HEK293T (cell line): ENCODE measurements around the gene CRYZL1.

ENCODE experiments used
- CTCF ChIA-PET: fragments of 350-600 bp; formaldehyde crosslinking; extraction: SDS; loops from one replicate; lab custom pipeline; 2021; ENCODE audit warnings: antibody characterized with exemption, inconsistent platforms; lab: Yijun Ruan, JAX
- POLR2A ChIA-PET: fragments of 350-600 bp; formaldehyde crosslinking; extraction: SDS; loops from one replicate; lab custom pipeline; 2020; ENCODE audit warnings: antibody characterized with exemption, inconsistent platforms; lab: Yijun Ruan, JAX
- DNase-seq: peaks from one replicate; pipeline ENCODE4 v3.0.0; 2012; ENCODE audit warnings: mixed read lengths; ENCODE audit errors: extremely low spot score
- ARNT ChIP-seq: fragments of 450-650 bp; IDR thresholded peaks from 2 replicates; pipeline ENCODE4 v1.6.1; 2017; ENCODE audit warnings: mild to moderate bottlenecking
- BHLHE40 ChIP-seq: fragments of 450-650 bp; IDR thresholded peaks from 2 replicates; pipeline ENCODE4 v1.6.1; 2016; ENCODE audit warnings: mild to moderate bottlenecking, moderate library complexity, borderline replicate concordance
- CTBP1 ChIP-seq: fragments of 450-650 bp; IDR thresholded peaks from 2 replicates; pipeline ENCODE4 v1.6.1; 2016; ENCODE audit warnings: borderline replicate concordance
- ELF4 ChIP-seq: fragments of 450-650 bp; IDR thresholded peaks from 2 replicates; pipeline ENCODE4 v1.6.1; 2017; ENCODE audit warnings: antibody characterized with exemption
- FOXA1 ChIP-seq: fragments of 450-650 bp; IDR thresholded peaks from 2 replicates; pipeline ENCODE4 v1.6.1; 2016; ENCODE audit warnings: mild to moderate bottlenecking
- FOXK2 ChIP-seq: fragments of 450-650 bp; IDR thresholded peaks from 2 replicates; pipeline ENCODE4 v1.6.1; 2016; ENCODE audit warnings: mild to moderate bottlenecking
- FOXM1 ChIP-seq: fragments of 450-650 bp; IDR thresholded peaks from 2 replicates; pipeline ENCODE4 v1.6.1; 2017; ENCODE audit warnings: mild to moderate bottlenecking, borderline replicate concordance
- HDGF ChIP-seq: fragments of 450-650 bp; IDR thresholded peaks from 2 replicates; pipeline ENCODE4 v1.6.1; 2017; ENCODE audit warnings: antibody characterized with exemption, borderline replicate concordance
- L3MBTL2 ChIP-seq: fragments of 450-650 bp; conservative IDR thresholded peaks from 2 replicates; pipeline ENCODE4 v1.6.1; 2016; ENCODE audit warnings: mild to moderate bottlenecking
- LEF1 ChIP-seq: fragments of 450-650 bp; IDR thresholded peaks from 2 replicates; pipeline ENCODE4 v1.6.1; 2017; ENCODE audit warnings: mild to moderate bottlenecking, borderline replicate concordance
- NFRKB ChIP-seq: fragments of 450-650 bp; IDR thresholded peaks from 2 replicates; pipeline ENCODE4 v1.6.1; 2016; ENCODE audit warnings: mild to moderate bottlenecking, moderate library complexity
- PKNOX1 ChIP-seq: fragments of 450-650 bp; IDR thresholded peaks from 2 replicates; pipeline ENCODE4 v1.6.1; 2016
- SP1 ChIP-seq: fragments of 450-650 bp; IDR thresholded peaks from 2 replicates; pipeline ENCODE4 v1.6.1; 2017
- SUZ12 ChIP-seq: fragments of 450-650 bp; IDR thresholded peaks from 2 replicates; pipeline ENCODE4 v1.6.1; 2016; ENCODE audit warnings: mild to moderate bottlenecking
- TARDBP ChIP-seq: fragments of 450-650 bp; IDR thresholded peaks from 2 replicates; pipeline ENCODE4 v1.6.1; 2016
- ZNF384 ChIP-seq: fragments of 450-650 bp; IDR thresholded peaks from 2 replicates; pipeline ENCODE4 v1.6.1; 2016

The CRYZL1 gene

DNA sequence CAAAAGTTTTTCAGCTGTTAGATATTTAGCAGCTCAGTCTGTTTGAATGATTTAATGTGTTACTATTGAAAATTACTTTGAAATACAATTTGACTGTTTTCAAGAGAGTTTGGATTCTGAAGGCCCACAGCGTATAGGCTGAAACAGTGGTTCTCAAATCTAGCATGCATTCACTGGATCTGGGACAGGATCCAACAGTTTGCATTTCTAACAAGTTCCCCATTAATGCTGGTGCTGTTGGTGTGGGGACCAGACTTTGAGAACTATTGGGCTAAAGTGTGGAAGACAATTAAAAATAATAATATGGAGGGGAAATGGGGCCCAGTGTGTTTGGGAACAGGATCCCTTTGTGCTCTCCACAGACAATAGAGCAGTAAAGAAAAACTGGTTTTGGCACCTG, 32.7 kb upstream of the CRYZL1 start:
- no peak for DNase-seq
- no peak for TF ChIP-seq SP1
- TF ChIP-seq SUZ12 = no peak
- TF ChIP-seq NFRKB = no peak
- POLR2A ChIA-PET = no interaction called here
- CTCF ChIA-PET = no interaction called here

DNA sequence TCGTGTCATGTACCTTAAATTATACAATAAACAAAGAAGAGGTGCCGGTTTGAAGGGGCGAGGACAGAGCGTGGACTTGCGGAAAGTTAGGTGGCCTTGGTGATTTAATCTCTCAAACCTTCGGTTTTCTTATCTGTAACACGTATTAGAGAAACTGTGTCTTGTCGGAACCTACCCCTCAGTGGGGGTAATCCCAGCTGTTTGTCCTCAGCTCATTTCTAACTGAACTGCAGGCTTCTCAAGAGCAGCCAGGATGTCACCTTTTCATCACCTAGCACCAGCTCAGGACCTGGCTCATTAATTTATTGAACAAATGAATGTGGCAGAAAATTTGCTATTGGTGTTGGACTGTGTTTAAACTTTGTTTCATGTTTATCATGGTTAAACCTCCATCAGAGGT, 31.9 kb upstream of the CRYZL1 start:
- DNase-seq = no peak
- ChIA-PET POLR2A (interaction anchor here (1.0 kb wide), 1 partner anchor 10 kb away, joined by 3 read pairs; no protein-coding TSS in a partner anchor), CTCF (no interaction called here)
- TF ChIP-seq ZNF384 (no peak), FOXA1 (no peak), L3MBTL2 (no peak), HDGF (no peak), NFRKB (no peak), SP1 (no peak)

DNA sequence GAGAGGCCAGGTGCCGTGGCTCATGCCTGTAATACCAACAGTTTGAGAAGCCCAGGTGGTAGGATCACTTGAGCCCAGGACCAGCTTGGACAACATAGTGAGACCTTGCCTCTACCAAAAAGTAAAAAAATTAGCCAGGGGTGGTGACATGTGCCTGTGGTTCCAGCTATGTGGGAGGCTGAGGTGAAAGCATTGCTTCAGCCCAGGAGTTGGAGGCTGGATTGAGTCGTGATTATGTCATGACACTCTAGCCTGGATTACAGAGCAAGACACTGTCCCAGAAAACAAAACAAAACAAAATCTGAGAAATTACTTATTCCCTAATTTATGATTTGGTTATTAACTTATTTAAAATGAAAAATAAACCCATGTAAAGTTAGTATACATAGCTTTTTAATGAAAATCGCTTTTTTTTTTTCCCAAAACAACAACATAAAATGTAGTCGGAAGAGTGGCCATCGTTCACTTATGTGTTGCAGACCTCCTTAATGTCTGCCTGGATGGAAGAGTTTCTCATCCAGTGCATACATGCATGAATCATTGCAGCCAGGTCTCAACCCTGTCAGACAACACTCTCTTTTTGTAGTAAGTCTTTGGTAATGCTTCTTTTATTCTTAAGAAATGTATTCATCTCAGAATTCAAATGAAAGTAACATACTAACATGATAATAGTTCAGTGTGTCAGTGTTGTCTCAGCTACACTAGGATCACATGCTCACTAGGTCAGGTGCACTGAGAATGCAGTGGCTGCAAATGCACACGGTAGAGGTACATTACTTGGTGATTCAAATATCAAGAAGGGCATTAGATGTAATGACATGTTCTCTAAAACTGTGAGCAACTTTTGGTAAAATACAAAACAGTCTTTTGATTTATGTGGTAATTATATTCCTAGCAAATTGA, 28.8 kb upstream of the CRYZL1 start:
- POLR2A ChIA-PET = no interaction called here
- no peak for TF ChIP-seq TARDBP
- CTCF ChIA-PET = no interaction called here
- DNase-seq = no peak

DNA sequence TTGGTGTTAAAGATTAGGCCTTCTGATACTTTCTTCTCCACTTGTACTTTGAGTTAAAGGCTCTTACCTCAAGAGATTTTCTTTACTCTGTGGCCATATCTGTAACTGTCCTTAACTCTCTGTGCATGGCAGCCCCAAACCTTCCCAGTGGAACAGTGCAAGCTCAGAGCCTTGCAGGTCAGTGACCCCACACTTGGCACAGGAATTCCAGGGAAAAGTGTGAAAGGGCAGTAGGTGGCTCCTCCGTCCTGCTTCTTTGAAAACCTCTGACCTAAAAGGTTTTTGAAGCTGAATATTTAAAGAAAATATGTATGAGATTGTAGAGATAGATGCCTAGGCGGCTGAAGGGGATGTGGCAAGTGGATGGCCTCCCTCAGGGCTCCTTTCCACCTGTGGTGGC, 27.1 kb upstream of the CRYZL1 start:
- ChIA-PET POLR2A (no interaction called here), CTCF (no interaction called here)
- DNase-seq = no peak
- TF ChIP-seq FOXM1 (no peak), SUZ12 (no peak), ZNF384 (no peak), ELF4 (no peak), BHLHE40 (no peak), FOXA1 (no peak), TARDBP (no peak), HDGF (no peak), ARNT (no peak), LEF1 (no peak), FOXK2 (no peak), CTBP1 (no peak)

DNA sequence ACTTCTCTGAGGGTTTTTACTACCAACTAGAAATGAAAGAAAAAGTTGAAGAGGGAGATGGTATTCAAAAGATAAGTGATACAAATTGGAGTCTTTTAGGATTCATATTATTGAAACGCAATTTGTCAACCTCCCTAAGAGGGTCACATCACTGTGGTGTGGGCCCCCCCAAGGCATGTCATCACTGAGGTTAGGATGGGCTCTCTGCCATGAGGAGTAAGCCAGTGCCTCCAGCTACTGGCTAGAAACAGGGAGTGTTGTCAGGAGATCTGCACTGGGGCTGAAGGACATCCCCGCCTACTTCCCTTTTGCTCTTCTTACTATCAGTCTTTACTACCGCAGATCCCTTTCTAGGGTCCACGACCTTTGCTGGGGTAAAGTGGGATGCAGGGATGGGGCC, 26.6 kb upstream of the CRYZL1 start:
- DNase-seq = no peak
- TF ChIP-seq TARDBP = no peak
- no peak for TF ChIP-seq BHLHE40
- no peak for TF ChIP-seq ZNF384
- no peak for TF ChIP-seq FOXK2
- no peak for TF ChIP-seq SUZ12
- no peak for TF ChIP-seq ARNT
- no peak for TF ChIP-seq SP1
- no peak for TF ChIP-seq FOXA1
- no peak for TF ChIP-seq FOXM1
- TF ChIP-seq CTBP1 = no peak
- ChIA-PET POLR2A (no interaction called here), CTCF (no interaction called here)

- CTCF ChIA-PET = no interaction called here
- POLR2A ChIA-PET = no interaction called here
- no peak for DNase-seq
- TF ChIP-seq CTBP1 (no peak), ELF4 (no peak), NFRKB (no peak), FOXK2 (no peak), BHLHE40 (no peak), LEF1 (no peak), FOXM1 (no peak), TARDBP (no peak), SUZ12 (no peak), SP1 (no peak), FOXA1 (no peak), L3MBTL2 (no peak), ARNT (no peak), PKNOX1 (no peak), HDGF (no peak), ZNF384 (no peak)
These were observed 26.1 kb upstream of the CRYZL1 start for GRCh38 chr21:33667636-33668035.

DNA sequence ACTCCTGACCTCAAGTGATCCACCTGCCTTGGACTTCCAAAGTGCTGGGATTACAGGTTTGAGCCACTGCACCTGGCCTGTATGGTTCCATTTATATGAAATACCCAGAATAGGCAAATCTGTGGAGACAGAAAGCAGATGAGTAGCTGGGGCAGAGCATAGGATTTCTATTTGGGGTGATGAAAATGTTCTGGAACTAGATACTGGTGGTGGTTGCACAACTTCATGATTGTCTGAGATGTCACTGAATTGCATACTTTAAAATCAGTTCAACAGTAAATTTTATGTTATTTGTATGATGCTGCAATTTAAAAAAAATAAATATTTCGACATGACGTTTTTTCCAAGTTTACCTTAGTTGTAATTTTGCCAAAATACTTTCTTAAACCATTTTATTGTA, 24.6 kb upstream of the CRYZL1 start:
- DNase-seq = no peak
- ChIA-PET POLR2A (no interaction called here), CTCF (no interaction called here)
- no peak for TF ChIP-seq LEF1
- no peak for TF ChIP-seq FOXA1

- POLR2A ChIA-PET = interaction anchor here (0.9 kb wide), 1 partner anchor 42 kb away, joined by 3 read pairs; no protein-coding TSS in a partner anchor
- no peak for DNase-seq
- TF ChIP-seq PKNOX1 = no peak
- TF ChIP-seq FOXK2 = no peak
- no peak for TF ChIP-seq SP1
- TF ChIP-seq FOXM1 = no peak
- no peak for TF ChIP-seq CTBP1
- no peak for TF ChIP-seq BHLHE40
- TF ChIP-seq L3MBTL2 = no peak
- no peak for TF ChIP-seq ARNT
- TF ChIP-seq ELF4 = no peak
- no peak for TF ChIP-seq SUZ12
- TF ChIP-seq LEF1 = no peak
- TF ChIP-seq ZNF384 = no peak
- CTCF ChIA-PET = no interaction called here
These were observed 22.6 kb upstream of the CRYZL1 start for GRCh38 chr21:33664135-33664534.
